DOHH2 (cell line): Measurements from ENCODE around the gene CCR7.

ENCODE experiments used
- H3F3A ChIP-seq: fragments of 200-600 bp; sonication (generic), shearing (Covaris generic); 2 replicates; pipeline ENCODE4 v1.6.0; 2016; ENCODE audit warnings: antibody characterized with exemption, mild to moderate bottlenecking; ENCODE audit not compliant: control insufficient read depth, insufficient read depth
- H3K27ac ChIP-seq: fragments of 200-600 bp; sonication (generic); 2 replicates; pipeline ENCODE4 v1.5.1; 2014; ENCODE audit warnings: low read depth, mild to moderate bottlenecking, low read length, moderate library complexity
- H3K27me3 ChIP-seq: fragments of 200-600 bp; sonication (generic); 2 replicates; pipeline ENCODE4 v1.6.1; 2014; ENCODE audit warnings: mild to moderate bottlenecking, low read length, mixed read lengths; ENCODE audit not compliant: control insufficient read depth
- H3K36me3 ChIP-seq: fragments of 200-600 bp; sonication (generic); 2 replicates; pipeline ENCODE4 v1.6.1; 2014; ENCODE audit warnings: mild to moderate bottlenecking, low read length, moderate library complexity, mixed read lengths; ENCODE audit not compliant: control insufficient read depth
- H3K4me1 ChIP-seq: fragments of 200-600 bp; sonication (generic); 2 replicates; pipeline ENCODE4 v1.6.1; 2014; ENCODE audit warnings: mild to moderate bottlenecking, low read length, mixed read lengths; ENCODE audit not compliant: control insufficient read depth
- H3K4me2 ChIP-seq: fragments of 200-600 bp; sonication (generic); 2 replicates; pipeline ENCODE4 v1.6.0; 2014; ENCODE audit warnings: mild to moderate bottlenecking, low read length, moderate library complexity
- H3K4me3 ChIP-seq: fragments of 200-600 bp; sonication (generic); 2 replicates; pipeline ENCODE4 v1.5.1; 2014; ENCODE audit warnings: mild to moderate bottlenecking, low read length, mixed read lengths
- H3K79me2 ChIP-seq: fragments of 200-600 bp; sonication (generic); 2 replicates; pipeline ENCODE4 v1.6.1; 2014; ENCODE audit warnings: mild to moderate bottlenecking, low read length, mixed read lengths; ENCODE audit not compliant: control insufficient read depth
- H3K9me2 ChIP-seq: fragments of 200-600 bp; sonication (generic); replicated peaks from 2 replicates; pipeline ENCODE4 v1.6.1; 2014; ENCODE audit warnings: mild to moderate bottlenecking, low read length, mixed read lengths; ENCODE audit not compliant: control insufficient read depth
- H3K9me3 ChIP-seq: fragments of 200-600 bp; sonication (generic); 2 replicates; pipeline ENCODE4 v1.6.1; 2014; ENCODE audit warnings: antibody characterized with exemption, low read length, mixed read lengths; ENCODE audit not compliant: control insufficient read depth, insufficient read depth
- H4K20me1 ChIP-seq: fragments of 200-600 bp; sonication (generic); 2 replicates; pipeline ENCODE4 v1.6.0; 2014; ENCODE audit warnings: low read depth, mild to moderate bottlenecking, antibody characterized with exemption, low read length, moderate library complexity; ENCODE audit not compliant: control insufficient read depth, insufficient read depth
- CTCF ChIP-seq: fragments of 200-600 bp; sonication (generic); IDR thresholded peaks from one replicate; pipeline ENCODE4 v1.5.1; 2014; ENCODE audit warnings: antibody characterized with exemption, mild to moderate bottlenecking, low read depth, low read length; ENCODE audit not compliant: poor library complexity, severe bottlenecking
- EZH2phosphoT487 ChIP-seq: fragments of 200-600 bp; sonication (generic); IDR thresholded peaks from 2 replicates; pipeline ENCODE4 v1.6.1; 2017; ENCODE audit warnings: borderline replicate concordance, mild to moderate bottlenecking, antibody characterized with exemption, low read length, moderate library complexity, mixed read lengths

The CCR7 gene

GRCh38 chr17:40551091-40551878 is 14.0 kb downstream of the CCR7 start:
- no peaks in the 10 kb centered on the region for H3K9me3 ChIP-seq
- H3K4me2 ChIP-seq = no peak overlapping the region
- no peak for TF ChIP-seq CTCF
- TF ChIP-seq EZH2phosphoT487 = no peak
- H3K4me1 ChIP-seq = peaks cover 7% of the 10 kb centered on the region; the same call in 1 of the 2 replicates
- H3K36me3 ChIP-seq = no peaks in the 10 kb centered on the region
- no peaks in the 10 kb centered on the region for H3K9me2 ChIP-seq
- no peaks in the 10 kb centered on the region for H3K79me2 ChIP-seq
- no peaks in the 10 kb centered on the region for H4K20me1 ChIP-seq
- no peak overlapping the region for H3K27ac ChIP-seq
- H3K27me3 ChIP-seq = peaks cover 15% of the 10 kb centered on the region
- H3F3A ChIP-seq = no peaks in the 10 kb centered on the region
- H3K4me3 ChIP-seq = no peak overlapping the region

GRCh38 chr17:40550608-40551007 is 14.7 kb downstream of the CCR7 start:
- Histone ChIP-seq H3K79me2 (no peaks in the 10 kb centered on the region), H3K4me1 (peaks cover 7% of the 10 kb centered on the region; the same call in 1 of the 2 replicates), H3K27ac (no peak overlapping the region), H3K9me3 (no peaks in the 10 kb centered on the region), H3K36me3 (no peaks in the 10 kb centered on the region), H4K20me1 (no peaks in the 10 kb centered on the region), H3K4me2 (no peak overlapping the region), H3K9me2 (no peaks in the 10 kb centered on the region), H3F3A (no peaks in the 10 kb centered on the region), H3K27me3 (peaks cover 14% of the 10 kb centered on the region), H3K4me3 (no peak overlapping the region)
- TF ChIP-seq CTCF (no peak), EZH2phosphoT487 (no peak)

GRCh38 chr17:40548982-40549685 is 16.1 kb downstream of the CCR7 start:
- Histone ChIP-seq H3K36me3 (no peaks in the 10 kb centered on the region), H3K27ac (no peak overlapping the region), H3K4me2 (no peak overlapping the region), H3K27me3 (peaks cover 14% of the 10 kb centered on the region), H3K4me1 (peaks cover 7% of the 10 kb centered on the region; the same call in 1 of the 2 replicates), H4K20me1 (no peaks in the 10 kb centered on the region), H3K79me2 (no peaks in the 10 kb centered on the region), H3K4me3 (no peak overlapping the region), H3K9me2 (no peaks in the 10 kb centered on the region), H3F3A (no peaks in the 10 kb centered on the region), H3K9me3 (no peaks in the 10 kb centered on the region)
- TF ChIP-seq CTCF (no peak), EZH2phosphoT487 (no peak)
